ENCODE measurements around the gene DOC2A. TPM values are rescaled to one million over a fixed set of nuclear protein-coding genes. Genes with fewer than 3 reads are reported as not detected.
A peak's percentile ranks its signal among the peaks of the same experiment; 100 is the strongest.

Gene DOC2A
- total and polyA plus RNA-seq, 9 of the 15 experiments (the other 6 are each of a cell fraction or from before 2014, with no cell fraction given) = 0.03 to 0.38 (median 0.28) TPM; not detected in 1

- TF ChIP-seq ARID3B (CRISPR knock-in tag; IDR thresholded peaks at IDR 0.05; ENCODE audit: borderline replicate concordance) = no peak
- TF ChIP-seq PCBP2 (IDR thresholded peaks at IDR 0.05; ENCODE audit: low read depth, low read length, poor library complexity, severe bottlenecking) = no peak
- 0 out of 2 replicates have a peak, but pooled peaks have one; percentile 0 for TF ChIP-seq ZNF584 (CRISPR knock-in tag; IDR thresholded peaks at IDR 0.05; ENCODE audit: low read depth)
- no peak for TF ChIP-seq RFX5 (IDR thresholded peaks at IDR 0.05; ENCODE audit: low read depth, low read length)
- TF ChIP-seq ZNF23 (CRISPR knock-in tag; IDR thresholded peaks at IDR 0.05) = no peak
- TF ChIP-seq NKRF (IDR thresholded peaks at IDR 0.05; ENCODE audit: borderline replicate concordance) = peak; percentile 83; the same call in 1 of the 2 replicates
- peak; percentile 98 for TF ChIP-seq L3MBTL2 (IDR thresholded peaks at IDR 0.05)
- TF ChIP-seq PHF21A (IDR thresholded peaks at IDR 0.05; ENCODE audit: borderline replicate concordance, low read depth) = no peak
- no peak for TF ChIP-seq ZNF764 (CRISPR knock-in tag; IDR thresholded peaks at IDR 0.05; ENCODE audit: low read depth)
- TF ChIP-seq ZNF583 (CRISPR knock-in tag; IDR thresholded peaks at IDR 0.05) = no peak
- no peak for TF ChIP-seq ZNF518B (CRISPR knock-in tag; IDR thresholded peaks at IDR 0.05)
- TF ChIP-seq PTRF (tag; IDR thresholded peaks at IDR 0.05) = no peak
- TF ChIP-seq USF1 (CRISPR knock-in tag; IDR thresholded peaks at IDR 0.05) = no peak
- TF ChIP-seq RUNX1 (IDR thresholded peaks at IDR 0.05; ENCODE audit: low read depth) = 0 out of 2 replicates have a peak, but pooled peaks have one; percentile 12
- no peak for TF ChIP-seq SRSF3 (IDR thresholded peaks at IDR 0.05; ENCODE audit: insufficient read depth, low read length)
Measured at GRCh38 chr16:29995324-29995910, 15.4 kb downstream of the DOC2A start, which contains the start of gene HIRIP3 (continued).
